Keratinocyte (primary cell): ENCODE measurements around the gene CHI3L1.

Source experiments
- EZH2 ChIP-seq: IDR thresholded peaks from one replicate; pipeline ENCODE4 v1.6.1; 2012; ENCODE audit warnings: inconsistent platforms, mild to moderate bottlenecking, low read length, moderate library complexity
- TF ChIP-seq, protein P1 (sequence below), 3 experiments: IDR thresholded peaks in 1 of 3; conservative IDR thresholded peaks in 1 of 3; optimal IDR thresholded peaks in 1 of 3; 2 replicates in 2 of 3; 3 replicates in 1 of 3; pipeline versions ENCODE3 to v1.5.1; 2011; ENCODE audit warnings: low read length in 3 of 3, mild to moderate bottlenecking in 3 of 3, moderate library complexity in 2 of 3, control low read depth in 1 of 3, inconsistent platforms in 1 of 3; ENCODE audit not compliant: insufficient read depth in 2 of 3; ENCODE audit errors: extremely low read depth in 1 of 3

DNA sequence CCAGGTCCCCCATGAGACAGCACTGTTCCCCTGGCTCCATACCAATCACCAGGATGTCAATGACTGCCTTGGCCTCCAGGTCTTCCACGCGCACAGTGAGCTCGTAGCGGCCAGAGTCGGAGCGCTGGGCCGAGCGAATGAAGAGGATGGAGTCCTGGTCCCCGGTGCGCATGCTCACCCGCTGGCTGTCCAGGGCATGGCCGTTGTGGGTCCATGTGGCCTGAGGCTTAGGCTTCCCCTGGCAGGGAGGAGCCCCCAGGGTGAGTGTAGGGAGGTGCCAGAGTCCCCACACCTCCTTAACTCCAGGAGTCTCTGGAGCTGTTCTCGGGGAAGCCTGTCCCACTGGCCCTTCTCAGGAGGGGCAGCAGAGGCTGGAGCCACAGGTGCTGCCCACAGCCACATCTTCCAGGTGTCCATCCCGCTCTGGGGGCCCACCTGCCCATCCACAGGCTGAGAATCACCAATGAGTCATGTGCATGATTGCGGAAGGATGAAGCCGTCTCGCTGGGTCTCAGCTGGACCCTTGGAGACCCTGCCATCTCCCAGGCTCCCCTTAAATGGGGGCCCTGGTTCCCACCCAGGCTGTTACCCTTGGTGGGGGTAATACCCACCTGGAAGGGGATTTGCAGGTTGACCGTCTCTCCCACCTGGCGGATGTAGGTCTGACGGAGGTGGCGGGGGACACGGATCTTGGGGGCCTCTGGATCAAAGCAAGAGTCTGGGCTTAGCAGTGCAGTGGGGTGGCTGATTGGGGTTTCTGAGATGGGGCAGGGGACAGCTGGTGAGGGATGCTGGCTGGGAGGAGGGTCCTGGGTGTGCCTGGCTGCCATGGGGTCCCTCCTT, 14.9 kb downstream of the CHI3L1 start:
- TF ChIP-seq, protein P1, sequence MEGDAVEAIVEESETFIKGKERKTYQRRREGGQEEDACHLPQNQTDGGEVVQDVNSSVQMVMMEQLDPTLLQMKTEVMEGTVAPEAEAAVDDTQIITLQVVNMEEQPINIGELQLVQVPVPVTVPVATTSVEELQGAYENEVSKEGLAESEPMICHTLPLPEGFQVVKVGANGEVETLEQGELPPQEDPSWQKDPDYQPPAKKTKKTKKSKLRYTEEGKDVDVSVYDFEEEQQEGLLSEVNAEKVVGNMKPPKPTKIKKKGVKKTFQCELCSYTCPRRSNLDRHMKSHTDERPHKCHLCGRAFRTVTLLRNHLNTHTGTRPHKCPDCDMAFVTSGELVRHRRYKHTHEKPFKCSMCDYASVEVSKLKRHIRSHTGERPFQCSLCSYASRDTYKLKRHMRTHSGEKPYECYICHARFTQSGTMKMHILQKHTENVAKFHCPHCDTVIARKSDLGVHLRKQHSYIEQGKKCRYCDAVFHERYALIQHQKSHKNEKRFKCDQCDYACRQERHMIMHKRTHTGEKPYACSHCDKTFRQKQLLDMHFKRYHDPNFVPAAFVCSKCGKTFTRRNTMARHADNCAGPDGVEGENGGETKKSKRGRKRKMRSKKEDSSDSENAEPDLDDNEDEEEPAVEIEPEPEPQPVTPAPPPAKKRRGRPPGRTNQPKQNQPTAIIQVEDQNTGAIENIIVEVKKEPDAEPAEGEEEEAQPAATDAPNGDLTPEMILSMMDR (optimal IDR thresholded peaks at IDR 0.05 in 1 of 3, IDR thresholded peaks at IDR 0.05 in 1 of 3, conservative IDR thresholded peaks at IDR 0.05 in 1 of 3; ENCODE audit: extremely low read depth in 1 of 3, insufficient read depth in 2 of 3, low read length in 3 of 3), result no peak
- no peak for TF ChIP-seq EZH2
